ENCODE data around the gene SYT6.

Gene SYT6

DNA sequence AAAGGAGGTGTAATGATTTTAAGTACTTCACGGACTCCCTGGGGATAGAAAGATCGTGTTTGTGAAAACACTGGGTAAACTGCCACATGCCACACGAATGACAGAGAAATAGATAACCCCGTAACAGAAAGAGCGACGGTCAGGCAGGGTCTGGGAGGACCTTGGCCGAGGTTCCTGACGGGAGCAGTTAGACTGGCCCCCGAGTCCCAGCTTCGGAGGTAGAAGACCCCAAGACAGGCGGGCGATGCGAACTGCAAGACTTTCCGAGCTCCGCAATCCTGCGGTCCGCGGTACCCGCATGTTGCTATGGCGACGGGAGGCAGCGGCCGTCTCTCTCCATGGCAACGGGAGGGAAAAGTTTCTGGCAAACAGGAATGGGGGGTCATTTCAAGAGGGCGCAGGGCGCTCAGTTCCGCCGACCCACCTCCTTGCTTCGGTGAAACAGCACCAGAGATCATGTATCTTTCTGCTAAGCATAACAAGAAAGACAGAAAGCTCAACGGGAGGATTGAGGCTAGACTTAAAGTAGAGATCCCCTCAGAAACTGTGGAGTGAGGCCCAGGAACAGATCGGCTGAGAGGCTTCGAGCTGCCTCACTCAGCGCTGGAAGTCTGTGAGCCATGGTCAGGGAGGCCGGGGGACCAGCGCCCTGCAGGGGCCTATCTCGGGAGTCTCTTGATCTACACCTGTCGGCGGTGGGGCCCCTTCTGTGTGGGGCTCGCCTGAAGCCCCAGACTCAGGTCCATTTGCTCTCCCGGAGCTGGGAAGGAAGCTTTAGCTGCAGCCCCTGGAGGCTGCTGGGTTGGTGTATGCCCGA is 685 bp upstream of the SYT6 start:
- no peak for DNase-seq

DNA sequence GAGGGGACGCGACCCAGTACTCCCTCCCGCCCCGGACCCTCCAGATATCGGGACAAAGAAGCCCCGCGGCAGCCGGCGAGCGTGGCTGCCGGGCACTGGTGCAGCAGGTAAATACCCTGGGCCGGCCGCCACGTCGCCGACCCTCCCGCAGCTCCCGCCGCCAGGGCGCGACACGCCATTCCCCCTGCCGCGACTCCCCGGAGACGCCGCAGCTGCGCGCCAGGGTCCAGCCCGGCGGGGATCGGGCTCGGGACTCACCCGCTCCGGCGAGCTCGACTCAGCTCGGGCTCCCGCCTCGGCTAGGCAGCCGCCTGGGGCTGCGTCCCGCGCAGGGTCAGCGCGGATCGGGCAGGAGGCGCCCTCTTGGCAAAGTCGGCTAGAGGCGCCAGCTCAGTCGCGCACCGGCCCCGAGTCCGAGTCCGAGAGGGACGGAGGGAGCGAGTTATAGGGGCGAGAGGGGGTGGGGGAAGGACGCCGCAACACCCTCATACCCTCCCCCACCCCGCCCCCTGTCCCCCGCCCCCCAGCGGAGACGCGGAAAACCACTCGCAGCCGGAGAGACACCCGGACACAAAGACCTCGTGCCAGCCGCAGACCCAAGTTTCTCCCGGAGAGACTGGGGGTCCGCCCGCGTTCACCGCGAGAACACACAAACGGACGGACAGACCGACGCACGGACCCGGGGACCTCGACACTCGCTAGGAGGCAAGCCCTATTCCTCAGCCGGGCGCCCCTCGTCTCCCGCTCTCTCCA is 985 bp downstream of the SYT6 start:
- DNase-seq: no peak

DNA sequence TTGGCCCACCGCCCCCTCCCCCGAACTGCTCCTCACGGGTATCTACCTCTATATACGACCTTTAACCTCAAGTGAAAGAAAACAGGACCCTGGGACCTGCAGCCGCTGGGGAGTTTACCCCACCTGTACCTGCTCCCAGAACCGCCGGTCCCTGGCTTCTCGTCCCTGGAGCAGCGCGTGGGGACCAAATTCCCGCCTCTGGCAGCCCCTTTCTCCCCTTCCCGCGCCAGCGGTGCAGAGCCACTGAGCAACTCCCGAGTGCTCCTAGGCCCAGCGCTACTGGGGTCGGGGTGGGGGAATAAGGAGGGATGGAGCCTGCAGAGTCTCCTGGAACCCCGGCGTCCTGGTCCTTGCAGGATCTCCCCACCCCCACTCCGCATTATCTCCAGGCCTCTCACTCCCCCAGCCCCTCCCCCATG is 1.6 kb downstream of the SYT6 start:
- DNase-seq: no peak

- DNase-seq: no peak
Measured at GRCh38 chr1:114150016-114150415, 3.7 kb downstream of the SYT6 start.

- no peak for DNase-seq
Measured at GRCh38 chr1:114149211-114149610, 4.5 kb downstream of the SYT6 start.

GRCh38 chr1:114145504-114146151 is 8.0 kb downstream of the SYT6 start:
- no peak for DNase-seq

GRCh38 chr1:114144016-114144415 is 9.7 kb downstream of the SYT6 start:
- no peak for DNase-seq

- DNase-seq: no peak
Measured at GRCh38 chr1:114139540-114139939, 14.1 kb downstream of the SYT6 start.

GRCh38 chr1:114137497-114137896 is 16.2 kb downstream of the SYT6 start:
- DNase-seq: no peak

- DNase-seq: no peak
Measured at GRCh38 chr1:114135786-114136185, 17.9 kb downstream of the SYT6 start.

GRCh38 chr1:114134518-114134917 is 19.2 kb downstream of the SYT6 start:
- DNase-seq: no peak

DNA sequence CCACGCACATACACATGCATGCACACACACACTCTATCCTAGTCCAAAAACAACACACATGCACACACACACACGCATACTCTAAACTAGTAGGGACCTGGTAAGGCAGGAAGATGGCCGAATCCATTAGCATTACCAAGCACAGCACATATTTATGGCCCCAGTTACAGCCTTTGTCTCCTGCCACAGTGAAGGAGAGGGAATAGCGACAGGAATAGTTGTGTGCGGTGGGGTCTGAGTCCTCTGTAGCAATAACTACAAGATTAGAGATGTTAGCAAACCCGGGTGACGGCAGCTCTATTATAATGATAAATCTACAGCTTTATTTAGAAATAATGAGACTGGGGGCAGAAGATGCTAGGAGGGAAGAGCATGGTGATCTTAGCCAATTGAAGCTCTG is 20.5 kb downstream of the SYT6 start:
- DNase-seq: no peak

- no peak for DNase-seq
Measured at GRCh38 chr1:114131526-114132220, 22.0 kb downstream of the SYT6 start.

DNA sequence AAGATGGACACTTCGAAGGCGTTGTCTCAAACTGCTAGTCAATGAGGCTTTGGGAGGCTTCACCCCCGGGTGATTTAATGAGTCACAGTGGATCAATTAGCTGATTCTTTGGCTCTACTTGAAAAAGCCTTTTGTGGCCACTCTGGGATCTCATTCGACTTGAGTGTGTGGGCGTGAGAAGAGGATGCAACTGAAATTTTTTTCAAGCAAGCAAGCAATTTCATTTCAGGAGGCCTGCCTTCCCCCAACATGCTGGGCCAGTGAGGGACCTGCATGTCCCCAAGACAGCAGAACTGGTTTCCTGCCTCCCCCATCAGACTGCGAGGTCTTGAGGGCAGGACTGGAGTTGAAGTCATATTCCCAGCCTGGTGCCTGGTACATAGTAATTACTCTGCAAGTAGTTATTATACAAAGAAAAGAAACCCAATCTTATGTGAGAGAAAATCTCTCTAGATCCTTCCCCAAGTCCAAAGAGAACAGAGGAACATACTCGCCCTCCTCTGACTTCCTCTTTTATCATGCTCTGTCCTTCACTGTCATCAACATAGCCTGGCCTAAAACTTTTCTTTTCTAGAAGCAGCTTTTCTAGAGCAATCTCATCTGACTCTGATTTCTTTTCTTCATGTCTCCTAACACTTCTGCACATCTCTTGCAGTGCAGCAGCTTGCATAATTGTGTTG is 22.7 kb downstream of the SYT6 start:
- no peak for DNase-seq

- DNase-seq: no peak
Measured at GRCh38 chr1:114130213-114130612, 23.5 kb downstream of the SYT6 start.

DNA sequence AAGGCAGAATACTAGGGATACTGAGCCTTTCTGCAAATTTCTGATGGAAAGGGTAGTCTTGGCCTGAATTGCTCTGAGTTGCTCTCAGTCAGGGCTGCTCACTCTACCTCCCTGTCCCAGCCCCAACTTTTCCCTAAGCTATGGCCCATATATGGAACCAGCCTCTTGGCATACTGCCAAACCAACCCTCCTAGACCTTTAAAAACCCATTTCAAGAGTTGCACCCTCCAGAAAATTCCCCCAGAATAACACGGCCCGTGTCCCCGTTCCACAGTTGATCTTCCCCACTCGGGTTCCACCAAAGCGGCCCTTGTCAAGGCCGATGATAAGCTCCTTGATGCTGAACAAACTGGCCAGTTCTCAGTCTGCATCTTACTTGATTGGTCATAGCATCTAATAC is 25.4 kb downstream of the SYT6 start:
- no peak for DNase-seq

GRCh38 chr1:114126261-114127095 is 27.2 kb downstream of the SYT6 start:
- no peak for DNase-seq

DNA sequence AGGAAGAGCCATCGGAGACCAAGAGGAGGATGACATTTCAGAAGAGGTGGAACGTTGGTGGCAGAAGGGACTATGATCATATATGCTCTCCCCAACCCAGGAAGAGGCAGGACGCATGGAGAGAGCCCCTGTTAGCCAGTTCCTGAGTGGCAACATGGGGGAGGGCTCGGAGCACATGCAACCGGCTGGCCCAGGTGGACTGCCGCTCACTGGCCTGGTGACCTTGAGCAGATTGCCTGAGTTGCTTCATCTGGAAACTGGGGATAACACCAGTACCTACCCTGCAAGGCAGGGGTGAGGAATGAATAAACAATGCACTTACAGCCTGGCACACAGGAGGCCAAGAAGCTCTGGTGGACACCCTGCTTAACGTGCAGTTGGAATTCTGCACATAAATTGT is 29.0 kb downstream of the SYT6 start:
- DNase-seq: no peak

DNA sequence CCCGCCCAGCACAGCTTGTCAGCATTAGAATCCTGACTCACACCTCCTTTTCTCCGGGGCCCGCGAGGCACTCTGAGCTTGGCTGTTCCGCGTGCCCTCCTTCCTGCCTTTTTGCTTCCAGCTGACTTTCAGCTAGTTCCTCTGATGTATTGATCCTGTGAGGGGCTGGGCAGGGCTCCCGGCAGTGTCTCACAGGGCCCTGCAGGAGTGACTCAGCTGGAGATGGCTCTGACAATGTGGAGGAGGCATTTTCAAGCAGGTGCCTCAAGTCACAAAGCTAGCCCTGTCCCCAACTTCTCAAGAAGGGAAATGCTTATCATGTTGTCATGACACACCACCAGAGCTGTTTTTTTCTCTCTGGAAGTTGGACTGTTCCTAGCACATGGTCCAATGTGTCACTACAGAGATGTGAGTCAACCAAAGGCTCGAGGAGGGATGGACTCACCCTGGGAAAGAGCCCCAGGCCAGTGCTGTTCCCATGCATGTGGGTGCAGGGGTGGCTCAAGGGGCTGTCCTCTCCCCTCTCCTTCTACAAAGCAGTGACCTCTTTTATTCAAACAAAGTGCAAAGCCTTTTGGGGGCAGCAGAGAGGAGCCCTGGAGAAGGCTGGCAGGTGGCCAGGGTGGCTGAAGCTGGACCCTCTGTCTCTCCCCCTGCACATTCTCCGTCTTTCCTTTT is 30.6 kb downstream of the SYT6 start:
- DNase-seq: no peak

- DNase-seq: no peak
Measured at GRCh38 chr1:114118351-114118990, 35.2 kb downstream of the SYT6 start.

GRCh38 chr1:114117654-114118053 is 36.0 kb downstream of the SYT6 start:
- no peak for DNase-seq

Measured in CD4-positive, alpha-beta T cell treated with Interleukin-6 for 4 hours (primary cell).